HCT116 (cell line): ENCODE results near the gene DMBX1.

Source experiments
- EZH2 ChIP-seq: fragments of 200-600 bp; sonication (generic); IDR thresholded peaks from 2 replicates; pipeline ENCODE4 v1.6.1; 2017; ENCODE audit warnings: antibody characterized with exemption, mixed run types
- JUND ChIP-seq: IDR thresholded peaks from 2 replicates; pipeline ENCODE4 v1.6.1; 2012
- POLR2A ChIP-seq: IDR thresholded peaks from 2 replicates; pipeline ENCODE4 v1.7.0; 2011; ENCODE audit warnings: borderline replicate concordance; ENCODE audit not compliant: insufficient read depth, insufficient read length; ENCODE audit errors: extremely low read depth
- POLR2AphosphoS5 ChIP-seq: IDR thresholded peaks from 2 replicates; pipeline ENCODE4 v1.6.1; 2011; ENCODE audit warnings: mild to moderate bottlenecking, low read depth, low read length, moderate library complexity
- SIN3A ChIP-seq: IDR thresholded peaks from 2 replicates; pipeline ENCODE4 v1.6.1; 2012; ENCODE audit warnings: low read depth
- SP1 ChIP-seq: IDR thresholded peaks from 2 replicates; pipeline ENCODE4 v1.6.1; 2012; ENCODE audit warnings: low read depth
- TCF7L2 ChIP-seq: IDR thresholded peaks from 2 replicates; pipeline ENCODE4 v1.7.0; 2011; ENCODE audit warnings: borderline replicate concordance, inconsistent platforms; ENCODE audit not compliant: insufficient read depth, insufficient read length; ENCODE audit errors: extremely low read depth
- YY1 ChIP-seq: IDR thresholded peaks from 2 replicates; pipeline ENCODE4 v1.6.1; 2011; ENCODE audit warnings: low read length, low read depth, moderate library complexity, mild to moderate bottlenecking; ENCODE audit not compliant: insufficient replicate concordance; ENCODE audit errors: extremely low read depth
- TF ChIP-seq, protein P1 (sequence below), 3 experiments: fragments of 200-600 bp in 1 of 3; sonication (generic) in 1 of 3; IDR thresholded peaks in 2 of 3; conservative IDR thresholded peaks in 1 of 3; 2 replicates each; pipeline ENCODE4 v1.5.1; 2012 to 2017; ENCODE audit warnings: low read depth in 2 of 3, low read length in 2 of 3, antibody characterized with exemption in 1 of 3, borderline replicate concordance in 1 of 3, control low read depth in 1 of 3, mild to moderate bottlenecking in 1 of 3, mixed read lengths in 1 of 3, mixed run types in 1 of 3, moderate library complexity in 1 of 3; ENCODE audit not compliant: insufficient read depth in 1 of 3
- TF ChIP-seq, protein P2 (sequence below): IDR thresholded peaks from 2 replicates; pipeline ENCODE4 v1.6.1; 2012; ENCODE audit warnings: low read depth
- TF ChIP-seq, protein P3 (sequence below): IDR thresholded peaks from 2 replicates; pipeline ENCODE4 v1.6.1; 2011; ENCODE audit warnings: mild to moderate bottlenecking, low read length, moderate library complexity; ENCODE audit not compliant: insufficient replicate concordance; ENCODE audit errors: extremely low read depth
- TF ChIP-seq, protein P4 (sequence below): IDR thresholded peaks from 2 replicates; pipeline ENCODE4 v1.6.1; 2012
- TF ChIP-seq, protein P5 (sequence below): IDR thresholded peaks from 2 replicates; pipeline ENCODE4 v1.6.1; 2012

DNA sequence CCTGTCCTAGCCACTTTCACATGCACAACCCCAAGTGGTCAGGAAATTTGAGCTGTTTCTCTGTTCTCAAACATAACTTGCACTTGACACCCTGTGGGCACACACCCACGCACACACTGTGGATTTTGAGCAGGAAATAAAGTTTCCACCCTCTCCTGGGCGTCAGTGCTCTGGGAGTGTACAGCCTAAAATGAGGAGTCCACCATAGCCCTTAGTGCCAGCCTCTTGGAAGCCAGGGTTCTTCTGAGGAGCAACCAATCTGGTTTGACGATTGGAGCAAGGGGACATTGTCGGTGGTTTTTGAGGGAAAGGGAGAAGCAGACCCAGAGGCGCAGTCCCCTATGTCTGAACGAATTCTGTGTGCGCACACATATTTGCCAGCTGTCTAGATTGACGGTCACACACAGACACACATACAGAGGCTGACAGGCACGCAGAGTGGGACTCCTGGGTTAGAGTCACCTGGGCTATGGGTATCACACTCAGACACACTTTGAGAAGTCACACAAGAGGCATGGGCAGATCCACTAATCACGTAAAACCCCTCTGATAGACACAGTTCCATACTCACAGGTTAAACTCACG is 2.7 kb downstream of the DMBX1 start:
- TF ChIP-seq EZH2: no peak
- TF ChIP-seq, protein P1, sequence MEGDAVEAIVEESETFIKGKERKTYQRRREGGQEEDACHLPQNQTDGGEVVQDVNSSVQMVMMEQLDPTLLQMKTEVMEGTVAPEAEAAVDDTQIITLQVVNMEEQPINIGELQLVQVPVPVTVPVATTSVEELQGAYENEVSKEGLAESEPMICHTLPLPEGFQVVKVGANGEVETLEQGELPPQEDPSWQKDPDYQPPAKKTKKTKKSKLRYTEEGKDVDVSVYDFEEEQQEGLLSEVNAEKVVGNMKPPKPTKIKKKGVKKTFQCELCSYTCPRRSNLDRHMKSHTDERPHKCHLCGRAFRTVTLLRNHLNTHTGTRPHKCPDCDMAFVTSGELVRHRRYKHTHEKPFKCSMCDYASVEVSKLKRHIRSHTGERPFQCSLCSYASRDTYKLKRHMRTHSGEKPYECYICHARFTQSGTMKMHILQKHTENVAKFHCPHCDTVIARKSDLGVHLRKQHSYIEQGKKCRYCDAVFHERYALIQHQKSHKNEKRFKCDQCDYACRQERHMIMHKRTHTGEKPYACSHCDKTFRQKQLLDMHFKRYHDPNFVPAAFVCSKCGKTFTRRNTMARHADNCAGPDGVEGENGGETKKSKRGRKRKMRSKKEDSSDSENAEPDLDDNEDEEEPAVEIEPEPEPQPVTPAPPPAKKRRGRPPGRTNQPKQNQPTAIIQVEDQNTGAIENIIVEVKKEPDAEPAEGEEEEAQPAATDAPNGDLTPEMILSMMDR (IDR thresholded peaks at IDR 0.05 in 2 of 3, conservative IDR thresholded peaks at IDR 0.05 in 1 of 3; ENCODE audit: borderline replicate concordance in 1 of 3, insufficient read depth in 1 of 3, low read depth in 2 of 3, low read length in 2 of 3): no peak
- no peak for TF ChIP-seq JUND
- no peak for TF ChIP-seq YY1
- TF ChIP-seq POLR2A: no peak
- TF ChIP-seq, protein P2, sequence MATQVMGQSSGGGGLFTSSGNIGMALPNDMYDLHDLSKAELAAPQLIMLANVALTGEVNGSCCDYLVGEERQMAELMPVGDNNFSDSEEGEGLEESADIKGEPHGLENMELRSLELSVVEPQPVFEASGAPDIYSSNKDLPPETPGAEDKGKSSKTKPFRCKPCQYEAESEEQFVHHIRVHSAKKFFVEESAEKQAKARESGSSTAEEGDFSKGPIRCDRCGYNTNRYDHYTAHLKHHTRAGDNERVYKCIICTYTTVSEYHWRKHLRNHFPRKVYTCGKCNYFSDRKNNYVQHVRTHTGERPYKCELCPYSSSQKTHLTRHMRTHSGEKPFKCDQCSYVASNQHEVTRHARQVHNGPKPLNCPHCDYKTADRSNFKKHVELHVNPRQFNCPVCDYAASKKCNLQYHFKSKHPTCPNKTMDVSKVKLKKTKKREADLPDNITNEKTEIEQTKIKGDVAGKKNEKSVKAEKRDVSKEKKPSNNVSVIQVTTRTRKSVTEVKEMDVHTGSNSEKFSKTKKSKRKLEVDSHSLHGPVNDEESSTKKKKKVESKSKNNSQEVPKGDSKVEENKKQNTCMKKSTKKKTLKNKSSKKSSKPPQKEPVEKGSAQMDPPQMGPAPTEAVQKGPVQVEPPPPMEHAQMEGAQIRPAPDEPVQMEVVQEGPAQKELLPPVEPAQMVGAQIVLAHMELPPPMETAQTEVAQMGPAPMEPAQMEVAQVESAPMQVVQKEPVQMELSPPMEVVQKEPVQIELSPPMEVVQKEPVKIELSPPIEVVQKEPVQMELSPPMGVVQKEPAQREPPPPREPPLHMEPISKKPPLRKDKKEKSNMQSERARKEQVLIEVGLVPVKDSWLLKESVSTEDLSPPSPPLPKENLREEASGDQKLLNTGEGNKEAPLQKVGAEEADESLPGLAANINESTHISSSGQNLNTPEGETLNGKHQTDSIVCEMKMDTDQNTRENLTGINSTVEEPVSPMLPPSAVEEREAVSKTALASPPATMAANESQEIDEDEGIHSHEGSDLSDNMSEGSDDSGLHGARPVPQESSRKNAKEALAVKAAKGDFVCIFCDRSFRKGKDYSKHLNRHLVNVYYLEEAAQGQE: no peak
- no peak for TF ChIP-seq POLR2AphosphoS5
- TF ChIP-seq, protein P3, sequence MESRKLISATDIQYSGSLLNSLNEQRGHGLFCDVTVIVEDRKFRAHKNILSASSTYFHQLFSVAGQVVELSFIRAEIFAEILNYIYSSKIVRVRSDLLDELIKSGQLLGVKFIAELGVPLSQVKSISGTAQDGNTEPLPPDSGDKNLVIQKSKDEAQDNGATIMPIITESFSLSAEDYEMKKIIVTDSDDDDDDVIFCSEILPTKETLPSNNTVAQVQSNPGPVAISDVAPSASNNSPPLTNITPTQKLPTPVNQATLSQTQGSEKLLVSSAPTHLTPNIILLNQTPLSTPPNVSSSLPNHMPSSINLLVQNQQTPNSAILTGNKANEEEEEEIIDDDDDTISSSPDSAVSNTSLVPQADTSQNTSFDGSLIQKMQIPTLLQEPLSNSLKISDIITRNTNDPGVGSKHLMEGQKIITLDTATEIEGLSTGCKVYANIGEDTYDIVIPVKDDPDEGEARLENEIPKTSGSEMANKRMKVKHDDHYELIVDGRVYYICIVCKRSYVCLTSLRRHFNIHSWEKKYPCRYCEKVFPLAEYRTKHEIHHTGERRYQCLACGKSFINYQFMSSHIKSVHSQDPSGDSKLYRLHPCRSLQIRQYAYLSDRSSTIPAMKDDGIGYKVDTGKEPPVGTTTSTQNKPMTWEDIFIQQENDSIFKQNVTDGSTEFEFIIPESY: no peak
- TF ChIP-seq, protein P4, sequence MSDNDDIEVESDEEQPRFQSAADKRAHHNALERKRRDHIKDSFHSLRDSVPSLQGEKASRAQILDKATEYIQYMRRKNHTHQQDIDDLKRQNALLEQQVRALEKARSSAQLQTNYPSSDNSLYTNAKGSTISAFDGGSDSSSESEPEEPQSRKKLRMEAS: no peak
- TF ChIP-seq, protein P5, sequence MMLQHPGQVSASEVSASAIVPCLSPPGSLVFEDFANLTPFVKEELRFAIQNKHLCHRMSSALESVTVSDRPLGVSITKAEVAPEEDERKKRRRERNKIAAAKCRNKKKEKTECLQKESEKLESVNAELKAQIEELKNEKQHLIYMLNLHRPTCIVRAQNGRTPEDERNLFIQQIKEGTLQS: no peak
- no peak for TF ChIP-seq SIN3A
- TF ChIP-seq SP1: no peak
- TF ChIP-seq TCF7L2: no peak
